Lung microvascular endothelial cell (primary cell): ENCODE measurements around the gene POLQ. TPM values are rescaled to one million over a fixed set of nuclear protein-coding genes. Genes with fewer than 3 reads are reported as not detected.
A peak's percentile ranks its signal among the peaks of the same experiment; 100 is the strongest.
"Not testable (repeated sequence)": the region's sequence is repeated elsewhere in the genome, so short reads cannot be mapped to it uniquely, and the experiment has no call there.

ENCODE experiments used
- DNase-seq, 2 donors: peaks; one replicate each; pipeline versions ENCODE4 v3.0.0 to v3.0.0-alpha.2; 2010; ENCODE audit warnings: low read depth in 2 of 2
- total RNA-seq: library from RNA; depleted of rRNA; stranded (reverse); fragments of >200 nt; gene quantifications from 2 replicates; pipeline ENCODE4 v1.2.1, GENCODE V29; 2014

Gene POLQ
- total RNA-seq, 1 donor from 2014 or later: 0.99 TPM

DNA sequence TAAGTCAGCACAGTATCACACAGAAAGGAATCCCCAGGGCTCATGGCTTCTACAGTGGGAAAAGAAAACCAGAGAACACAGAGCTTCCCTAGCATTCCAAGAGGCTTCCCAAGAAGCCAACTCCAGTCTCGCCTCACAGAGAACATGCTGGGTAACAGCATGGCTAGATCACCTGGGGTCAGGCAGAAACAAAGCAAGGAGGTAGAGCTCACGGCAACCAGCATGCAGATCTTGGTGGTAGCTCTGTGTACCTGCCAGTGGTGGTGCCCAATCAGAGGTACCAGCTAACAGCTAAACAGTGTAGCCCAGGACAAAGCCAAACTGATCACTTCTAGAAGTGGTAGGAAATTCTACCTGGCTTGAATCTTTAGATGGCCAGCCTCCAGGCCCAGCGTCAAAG lies 31.3 kb downstream of the POLQ start:
- no peak for DNase-seq

GRCh38 chr3:121508389-121508788 lies 37.4 kb downstream of the POLQ start:
- DNase-seq: no peak

- no peak for DNase-seq
Measured at GRCh38 chr3:121505256-121505655, 40.5 kb downstream of the POLQ start.

GRCh38 chr3:121504618-121505017 lies 41.2 kb downstream of the POLQ start:
- DNase-seq: no peak

- DNase-seq: no peak
Measured at GRCh38 chr3:121496786-121497185, 49.0 kb downstream of the POLQ start.

DNA sequence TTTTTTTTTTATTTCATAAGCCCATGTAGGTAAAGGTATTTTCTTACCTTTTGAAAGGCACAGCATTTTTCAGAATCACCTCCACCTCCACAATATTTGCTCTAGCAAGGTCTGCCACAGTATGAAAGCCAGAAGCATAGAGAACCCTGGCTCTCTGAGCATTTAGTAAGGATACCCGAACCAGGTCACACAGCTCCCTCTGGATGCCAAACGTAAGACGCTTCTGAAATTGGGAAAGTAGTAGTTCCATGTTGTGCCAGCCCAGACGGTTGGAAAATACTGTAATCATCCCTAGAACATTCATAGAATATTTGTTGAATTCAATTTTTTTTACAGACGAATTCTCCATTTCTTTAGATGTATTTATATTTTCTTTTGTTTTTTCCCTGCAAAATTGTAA lies 52.4 kb downstream of the POLQ start:
- peak in 1 of 2 donors; percentile 10 for DNase-seq

DNA sequence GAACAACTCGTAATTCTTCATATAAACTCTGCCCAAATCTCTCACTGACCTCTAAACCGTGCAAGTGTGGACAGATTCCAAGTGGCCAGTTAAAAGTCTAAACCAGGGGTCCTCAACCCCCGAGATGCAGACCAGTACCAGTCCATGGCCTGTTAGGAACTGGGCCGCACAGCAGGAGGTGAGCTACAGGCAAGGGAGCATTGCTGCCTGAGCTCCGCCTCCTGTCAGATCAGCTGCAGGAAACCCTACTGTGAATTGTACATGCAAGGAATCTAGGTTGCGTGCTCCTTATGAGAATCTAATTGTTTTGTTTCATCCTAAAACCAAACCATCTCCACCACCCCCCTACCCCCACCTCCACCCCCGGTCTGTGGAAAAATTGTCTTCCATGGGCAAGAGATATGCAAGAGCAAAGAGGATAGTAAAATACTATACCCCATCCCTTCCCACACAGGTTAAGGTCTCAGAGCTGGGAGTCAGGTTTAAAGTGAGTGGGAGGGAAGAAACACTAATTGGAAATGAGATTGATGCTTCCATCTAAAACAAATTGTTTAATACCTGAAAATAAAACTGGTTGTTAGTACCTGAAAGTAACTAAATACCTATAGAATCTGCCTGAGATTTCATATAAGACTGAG lies 54.0 kb downstream of the POLQ start:
- no peak for DNase-seq

DNA sequence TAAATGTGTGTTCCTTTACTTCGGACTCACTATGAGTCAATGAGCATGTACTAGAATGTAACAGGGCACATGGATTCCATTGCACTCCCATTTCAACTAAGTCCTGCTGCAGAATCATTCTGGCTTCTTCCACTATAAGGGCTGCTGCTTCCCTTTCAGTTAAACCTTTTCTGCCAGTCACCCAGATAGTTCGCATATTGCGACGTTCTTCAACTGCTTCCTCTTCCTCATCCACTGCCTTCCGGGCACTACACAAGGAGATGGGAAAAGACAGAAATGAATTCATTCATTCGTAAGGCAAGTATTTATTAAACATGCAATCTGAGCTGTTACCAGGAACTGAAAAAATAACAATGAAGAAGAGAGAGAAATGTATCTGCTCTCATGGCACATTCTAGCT lies 55.6 kb downstream of the POLQ start:
- no peak for DNase-seq

DNA sequence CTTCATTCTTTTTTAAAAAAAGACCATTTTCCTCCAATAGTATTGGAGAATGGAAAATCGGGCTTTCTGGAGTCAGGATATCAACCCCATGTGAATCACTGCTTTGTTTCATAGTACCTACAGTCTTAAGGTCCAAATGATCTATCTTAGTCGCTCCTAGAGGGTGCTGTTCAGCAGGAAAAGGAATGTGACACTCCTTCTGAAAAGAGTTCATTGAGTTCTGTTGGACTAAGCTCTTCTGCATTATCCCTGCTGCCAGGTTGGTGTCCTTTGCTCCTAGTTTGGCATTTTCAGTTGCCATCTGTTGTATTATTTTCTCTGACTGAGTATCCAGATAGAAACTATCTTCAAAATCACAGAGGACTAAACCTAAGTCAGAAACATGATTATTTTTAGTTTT lies 57.2 kb downstream of the POLQ start:
- no peak for DNase-seq

- no peak for DNase-seq
Measured at GRCh38 chr3:121483290-121483689, 62.5 kb downstream of the POLQ start.

- DNase-seq: peak; percentile 2 to 56
Measured at GRCh38 chr3:121482660-121483059, 63.1 kb downstream of the POLQ start.

DNA sequence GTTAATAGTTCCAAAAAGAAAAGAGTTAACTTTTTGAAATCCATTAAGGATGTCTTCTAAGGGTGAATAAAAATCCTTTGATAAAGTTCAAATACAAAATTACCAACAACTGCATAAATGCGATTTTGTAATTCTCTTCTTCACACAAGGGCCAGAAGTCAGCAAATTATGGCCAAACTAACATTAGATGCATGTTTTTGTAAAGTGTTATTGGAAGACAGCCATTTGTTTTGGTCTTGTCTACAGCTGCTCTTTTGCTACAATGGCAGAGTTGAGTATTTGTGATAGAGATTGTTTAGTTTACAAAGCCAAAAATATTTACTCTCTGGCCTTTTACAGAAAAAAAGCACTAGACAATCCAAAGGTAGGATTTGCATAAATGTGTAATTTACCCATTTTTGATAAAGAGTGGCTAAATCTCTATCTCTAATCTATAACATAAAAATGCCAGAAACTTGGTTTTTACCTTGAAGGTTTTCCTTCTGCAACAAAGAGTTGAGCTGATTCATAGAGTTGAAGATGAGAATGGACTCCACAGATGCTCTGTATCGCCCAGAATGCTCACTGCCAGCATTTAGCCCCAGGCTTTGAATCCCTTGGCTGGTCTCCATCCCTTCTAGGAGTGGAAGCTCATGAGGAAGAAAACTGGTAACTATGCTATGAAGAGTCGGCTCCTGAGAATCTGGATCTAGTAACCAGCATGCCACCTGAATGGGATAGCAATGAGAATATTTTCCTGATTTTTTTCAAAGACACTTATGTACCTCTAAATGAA lies 64.5 kb downstream of the POLQ start:
- no peak for DNase-seq

GRCh38 chr3:121477589-121477988 lies 68.2 kb downstream of the POLQ start:
- DNase-seq: peak in 1 of 2 donors; percentile 59

- peak in 1 of 2 donors; percentile 1 for DNase-seq
Measured at GRCh38 chr3:121473001-121473400, 72.8 kb downstream of the POLQ start.

DNA sequence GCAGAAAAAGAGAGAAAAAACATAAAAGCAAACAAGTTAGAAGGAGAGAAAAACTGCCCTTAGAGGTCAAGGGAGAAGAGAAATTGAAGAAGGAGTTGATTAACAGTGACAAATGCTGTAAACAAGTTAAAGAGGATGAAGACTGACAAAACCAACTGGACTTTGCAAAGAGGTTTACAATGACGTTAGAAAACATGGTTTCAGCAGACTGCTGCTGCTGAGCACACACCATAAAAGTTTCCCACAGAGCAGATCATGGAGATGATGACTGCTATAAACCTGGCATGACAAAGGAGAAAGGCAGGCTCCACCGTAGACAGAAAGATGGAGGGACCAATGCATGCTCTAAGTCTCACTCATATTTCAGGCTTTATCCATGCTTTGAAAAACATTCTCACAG lies 78.7 kb downstream of the POLQ start:
- DNase-seq: no peak

DNA sequence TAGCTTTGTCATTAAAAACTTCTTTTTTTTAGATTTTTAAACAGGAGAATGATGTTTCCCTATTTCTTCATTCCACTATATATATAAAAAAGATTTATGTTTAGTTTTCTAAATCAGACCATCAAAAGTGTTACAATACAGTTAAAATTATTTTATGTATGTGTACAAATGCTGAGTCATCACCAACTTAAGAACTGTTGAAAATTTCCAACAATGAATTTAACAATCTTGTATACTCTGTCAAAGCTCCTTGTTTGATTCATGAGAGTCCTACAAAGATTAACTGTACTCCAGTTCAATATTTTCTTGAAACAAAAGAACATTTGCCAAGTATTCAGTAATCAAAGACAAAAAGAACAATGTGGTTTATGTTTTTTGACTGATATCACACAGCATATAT lies 82.0 kb downstream of the POLQ start:
- DNase-seq: no peak

GRCh38 chr3:121462565-121462964 lies 83.2 kb downstream of the POLQ start:
- DNase-seq: no peak

- not testable (repeated sequence) for DNase-seq
Measured at GRCh38 chr3:121451752-121452151, 94.0 kb downstream of the POLQ start.

DNA sequence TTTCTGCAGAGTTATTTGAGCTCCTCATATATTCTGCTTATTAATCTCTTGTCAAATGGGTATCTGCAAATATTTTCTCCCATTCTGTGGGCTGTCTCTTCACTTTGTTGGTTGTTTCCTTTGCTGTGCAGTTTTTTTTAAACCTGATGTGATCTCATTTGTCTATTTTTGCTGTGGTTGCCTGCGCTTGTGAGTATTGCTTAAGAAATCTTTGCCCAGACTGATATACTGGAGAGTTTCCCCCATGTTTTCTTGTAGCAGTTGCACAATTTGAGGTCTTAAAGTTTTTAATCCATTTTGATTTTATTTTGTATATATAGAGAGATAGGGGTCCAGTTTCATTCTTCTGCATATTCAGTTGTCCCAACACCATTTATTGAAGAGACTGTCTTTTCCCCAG lies 102.3 kb downstream of the POLQ start:
- DNase-seq: no peak

GRCh38 chr3:121436641-121437040 lies 109.1 kb downstream of the POLQ start:
- peak in 1 of 2 donors; percentile 13 for DNase-seq

DNA sequence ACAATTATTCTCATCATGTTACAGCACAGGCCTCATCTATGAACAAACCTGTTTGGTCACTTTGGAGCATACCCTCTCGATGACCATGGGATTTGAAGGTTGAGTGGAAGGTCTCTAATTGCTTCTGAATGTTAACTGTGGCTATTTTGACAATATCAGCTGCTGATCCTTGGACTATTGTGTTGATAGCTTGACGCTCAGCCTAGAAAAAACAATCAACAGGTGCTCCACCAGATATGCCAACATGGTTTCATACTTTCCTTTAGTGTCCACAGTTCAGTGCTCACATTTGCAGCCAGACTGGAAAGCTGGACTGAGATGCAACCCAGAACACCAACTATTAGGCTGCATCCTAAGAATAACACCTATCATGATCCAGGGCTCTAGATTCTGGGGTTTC lies 109.7 kb downstream of the POLQ start:
- DNase-seq: no peak

DNA sequence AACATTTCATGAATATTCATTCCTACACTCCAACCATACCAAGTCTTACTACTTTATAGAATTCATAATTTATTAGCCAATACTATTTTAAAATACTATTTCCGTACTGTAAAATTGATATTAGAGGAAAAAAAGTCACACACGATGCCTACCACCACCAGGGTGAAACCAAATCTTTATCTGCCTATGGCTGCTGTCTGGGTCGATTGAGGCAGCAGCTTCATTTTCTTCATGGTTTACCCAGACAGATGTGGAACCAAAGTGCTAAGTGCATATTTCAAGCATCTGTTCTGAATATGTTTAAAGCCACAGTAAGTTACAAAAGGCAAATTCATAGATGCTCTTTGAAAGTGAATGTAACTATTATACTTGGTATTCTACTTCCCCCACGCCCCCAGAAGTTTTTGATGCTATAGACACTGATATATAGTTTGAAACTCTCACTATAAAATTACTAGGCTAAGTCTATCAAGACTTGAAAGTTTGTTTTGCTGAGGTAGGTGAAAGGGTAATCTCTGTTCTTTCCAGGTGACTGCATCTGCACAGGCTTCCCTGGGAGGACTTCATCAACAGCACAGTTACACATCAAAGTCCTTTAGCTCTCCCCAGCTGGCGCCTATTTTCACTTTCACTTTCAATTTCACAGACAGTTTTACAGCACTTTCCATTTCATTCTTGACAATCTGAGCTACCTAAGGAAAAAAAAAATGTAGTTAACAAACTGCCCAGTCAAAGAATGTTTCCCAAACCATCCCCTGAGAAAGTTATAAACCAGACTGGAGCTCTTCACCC lies 113.9 kb downstream of the POLQ start:
- DNase-seq: peak; percentile 70 to 82
